Measurements from ENCODE around the gene NAPSA.
"Not testable (repeated sequence)": the region's sequence is repeated elsewhere in the genome, so short reads cannot be mapped to it uniquely, and the experiment has no call there.

The NAPSA gene

DNA sequence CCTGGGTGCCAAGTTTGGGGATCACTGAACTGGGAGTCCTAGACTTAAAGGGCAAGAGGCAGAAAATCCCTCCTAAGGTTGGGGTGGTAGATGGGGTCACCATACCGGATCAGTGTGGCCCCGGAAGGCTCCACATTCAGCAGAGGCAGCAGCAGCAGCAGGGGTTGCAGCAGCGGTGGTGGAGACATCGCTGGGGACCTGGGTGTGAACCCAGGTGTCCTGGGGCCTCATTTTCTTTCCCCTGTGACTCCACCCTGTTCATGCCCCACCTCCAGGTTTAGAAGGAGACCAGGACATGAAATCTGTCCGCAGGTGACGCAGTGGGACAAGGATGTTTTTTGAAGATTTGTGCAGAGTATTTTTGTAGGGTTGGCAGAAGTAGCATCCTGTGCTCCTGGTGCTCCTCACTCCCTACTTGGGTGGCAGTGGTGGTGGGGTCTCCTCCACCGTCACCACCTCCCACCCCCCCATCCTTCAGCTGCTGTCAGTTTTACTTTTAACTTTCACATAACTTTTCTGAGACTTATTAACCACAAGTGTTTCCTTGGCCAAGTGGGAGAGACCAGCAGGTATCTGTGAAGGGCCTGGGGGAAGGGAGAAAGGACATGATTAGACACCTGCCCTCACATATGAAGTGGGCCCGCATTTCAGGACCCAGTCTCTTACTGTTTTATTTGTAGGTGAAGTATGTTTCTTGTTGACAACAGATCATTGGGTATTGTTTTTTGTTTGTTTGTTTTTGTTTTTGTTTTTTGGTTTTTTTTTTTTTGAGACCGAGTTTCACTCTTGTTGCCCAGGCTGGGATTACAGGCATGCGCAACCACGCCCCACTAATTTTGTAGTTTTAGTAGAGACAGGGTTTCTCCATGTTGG lies at the start of gene NAPSA:
Gene NAPSA, minus strand, starts transcription at position 206 of the 873 bp plus-strand sequence. Its CDS starts 18 bp downstream, at position 188.
- no peak for DNase-seq (ENCODE audit: low read depth)

DNA sequence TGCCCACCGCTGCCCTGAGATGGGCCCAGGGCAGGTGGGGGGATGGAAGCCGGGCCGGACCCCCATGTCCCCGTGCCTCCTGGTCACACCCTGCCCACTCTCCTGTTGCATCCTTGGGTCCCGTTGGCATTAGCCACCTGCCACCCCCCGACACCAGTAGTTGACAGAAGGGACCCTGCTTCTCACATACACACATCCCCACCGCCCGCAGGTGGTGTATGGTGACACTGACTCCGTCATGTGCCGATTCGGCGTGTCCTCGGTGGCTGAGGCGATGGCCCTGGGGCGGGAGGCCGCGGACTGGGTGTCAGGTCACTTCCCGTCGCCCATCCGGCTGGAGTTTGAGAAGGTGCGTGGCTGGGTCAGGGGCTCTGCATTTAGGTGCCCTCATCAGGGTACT lies 48.1 kb upstream of the NAPSA start:
- no peak for DNase-seq (ENCODE audit: low read depth)

DNA sequence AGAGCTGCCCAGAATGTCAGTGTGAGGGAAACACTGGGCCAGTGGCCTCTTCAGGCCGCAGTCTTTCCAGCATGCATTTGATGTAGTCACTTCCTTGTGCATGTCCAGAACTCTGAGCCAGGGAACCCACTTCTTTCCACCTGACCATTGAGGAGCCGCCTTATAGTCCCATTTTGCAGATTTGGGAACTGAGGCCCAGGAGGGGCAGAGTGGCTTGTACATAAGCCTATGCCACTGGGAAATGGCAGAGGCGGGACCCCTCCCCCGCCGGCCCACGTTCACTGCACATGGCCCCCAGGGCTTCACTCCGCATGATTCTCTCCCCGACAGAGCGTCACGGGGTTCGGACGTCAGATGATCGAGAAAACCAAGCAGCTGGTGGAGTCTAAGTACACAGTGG lies 47.7 kb upstream of the NAPSA start:
- DNase-seq (ENCODE audit: low read depth): no peak

DNA sequence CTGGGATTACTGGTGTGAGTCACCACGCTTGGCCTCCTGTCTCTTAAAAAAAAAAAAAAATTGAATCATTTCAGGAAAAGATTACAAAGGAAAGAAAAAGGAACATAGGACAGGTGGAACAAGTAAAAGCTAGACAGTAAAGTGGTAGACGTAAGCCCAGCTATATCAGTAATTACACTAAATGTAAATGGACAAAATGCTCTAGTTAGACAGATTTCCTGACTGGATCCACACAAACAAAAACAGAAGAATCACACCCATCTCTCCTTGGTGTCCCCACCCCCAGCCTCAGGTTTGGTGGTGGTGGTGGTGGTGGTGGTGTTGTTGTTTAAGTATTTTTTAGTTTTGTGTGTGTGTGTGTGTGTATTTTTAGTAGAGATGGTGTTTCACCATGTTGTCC lies 47.0 kb upstream of the NAPSA start:
- DNase-seq (ENCODE audit: low read depth): no peak

DNA sequence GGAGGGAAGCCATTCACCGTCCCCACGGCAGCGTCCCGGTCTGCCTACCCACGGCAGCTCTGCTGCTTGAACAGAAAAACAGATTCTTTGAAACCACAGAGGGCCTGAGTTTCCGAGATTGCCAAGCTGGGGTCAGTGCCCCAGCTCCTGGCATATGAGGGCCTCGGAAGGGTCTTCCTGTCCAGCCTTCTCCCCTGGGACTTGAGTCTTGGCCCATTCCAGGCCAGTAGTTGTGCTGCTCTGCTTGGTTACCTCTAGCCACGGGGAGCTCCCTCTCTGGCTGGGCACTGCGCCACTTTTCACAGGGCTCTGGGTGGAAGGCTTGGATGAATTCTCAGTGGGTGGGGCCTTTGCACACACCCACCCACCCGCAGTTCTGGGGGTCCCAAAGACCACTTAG lies 44.7 kb upstream of the NAPSA start:
- DNase-seq (ENCODE audit: low read depth): no peak

DNA sequence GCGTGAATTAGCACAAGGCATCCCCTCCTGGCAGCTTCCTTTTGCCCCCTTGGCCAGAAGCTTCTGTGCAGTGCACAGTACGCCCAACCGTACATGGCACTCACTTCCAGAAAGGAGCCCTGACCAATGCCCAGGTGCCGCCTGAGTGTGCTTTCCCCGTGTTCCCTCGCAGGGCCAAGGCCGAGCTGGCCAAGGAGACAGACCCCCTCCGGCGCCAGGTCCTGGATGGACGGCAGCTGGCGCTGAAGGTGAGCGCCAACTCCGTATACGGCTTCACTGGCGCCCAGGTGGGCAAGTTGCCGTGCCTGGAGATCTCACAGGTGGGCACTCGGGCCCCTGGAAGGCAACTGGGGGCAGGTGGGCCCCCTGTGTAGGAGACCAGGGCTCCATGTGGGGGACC lies 43.9 kb upstream of the NAPSA start:
- DNase-seq (ENCODE audit: low read depth): no peak

DNA sequence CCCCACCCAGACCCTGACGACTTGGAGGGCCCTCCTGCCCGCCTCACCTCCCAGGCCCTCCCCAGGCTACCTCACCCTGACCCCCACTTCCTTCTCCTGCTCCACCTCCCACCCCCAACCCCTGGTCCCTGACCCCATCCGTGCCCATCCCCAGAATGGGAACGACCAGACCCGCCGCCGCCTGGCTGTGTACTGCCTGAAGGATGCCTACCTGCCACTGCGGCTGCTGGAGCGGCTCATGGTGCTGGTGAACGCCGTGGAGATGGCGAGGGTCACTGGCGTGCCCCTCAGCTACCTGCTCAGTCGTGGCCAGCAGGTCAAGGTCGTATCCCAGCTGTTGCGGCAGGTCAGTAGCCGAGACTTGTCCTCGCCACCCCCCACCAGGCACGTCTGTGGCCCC lies 41.4 kb upstream of the NAPSA start:
- DNase-seq (ENCODE audit: low read depth): no peak

DNA sequence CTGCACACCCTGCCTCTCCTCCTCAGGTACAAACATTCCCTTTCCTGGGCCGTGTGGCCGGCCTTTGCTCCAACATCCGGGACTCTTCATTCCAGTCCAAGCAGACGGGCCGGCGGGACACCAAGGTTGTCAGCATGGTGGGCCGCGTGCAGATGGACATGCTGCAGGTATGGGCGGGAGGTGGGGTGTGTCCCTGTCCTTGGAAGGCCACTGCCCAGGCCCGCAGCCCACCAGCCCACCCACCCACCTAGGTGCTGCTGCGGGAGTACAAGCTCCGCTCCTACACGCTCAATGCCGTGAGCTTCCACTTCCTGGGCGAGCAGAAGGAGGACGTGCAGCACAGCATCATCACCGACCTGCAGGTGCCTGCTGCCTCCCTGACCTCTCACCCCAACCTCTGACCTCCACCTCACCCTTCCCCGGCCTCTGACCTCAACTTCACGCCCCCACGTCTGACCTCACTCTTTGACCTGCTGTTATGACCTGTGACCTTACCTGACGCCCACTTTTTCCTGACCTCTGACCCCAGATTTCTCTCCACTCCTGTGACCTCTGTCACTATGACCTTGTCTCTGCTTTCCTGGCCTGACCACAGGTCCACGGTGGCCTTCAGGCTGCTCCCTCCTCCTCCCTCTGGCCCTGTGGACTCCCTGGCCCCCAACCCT lies 40.8 kb upstream of the NAPSA start:
- no peak for DNase-seq (ENCODE audit: low read depth)

DNA sequence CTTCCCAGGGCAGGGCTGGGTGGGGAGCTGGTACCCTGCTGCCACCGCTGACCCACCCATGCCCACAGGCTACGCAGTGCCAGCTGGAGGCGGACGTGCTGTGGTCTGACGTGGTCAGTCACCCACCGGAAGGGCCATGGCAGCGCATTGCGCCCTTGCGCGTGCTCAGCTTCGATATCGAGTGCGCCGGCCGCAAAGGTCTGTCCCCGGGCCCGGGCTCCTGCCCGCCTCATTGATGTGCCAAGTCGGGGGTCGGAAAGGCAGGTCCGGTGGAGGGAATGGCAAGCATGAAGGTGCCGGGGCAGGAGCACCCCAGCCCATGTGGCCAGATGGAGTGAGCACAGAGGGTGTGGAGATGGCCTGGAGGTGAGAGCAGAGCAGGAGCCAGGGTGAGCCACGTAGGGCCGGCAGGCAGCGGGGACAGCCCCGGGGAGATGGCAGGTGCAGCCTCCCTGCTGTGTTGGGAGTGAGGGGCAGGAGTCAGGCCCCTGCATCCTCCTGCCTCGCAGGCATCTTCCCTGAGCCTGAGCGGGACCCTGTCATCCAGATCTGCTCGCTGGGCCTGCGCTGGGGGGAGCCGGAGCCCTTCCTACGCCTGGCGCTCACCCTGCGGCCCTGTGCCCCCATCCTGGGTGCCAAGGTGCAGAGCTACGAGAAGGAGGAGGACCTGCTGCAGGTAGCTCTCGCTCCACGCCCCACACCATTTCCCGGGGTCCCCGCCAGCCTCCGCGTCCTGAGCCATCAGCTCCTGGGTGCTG lies 37.3 kb upstream of the NAPSA start:
- DNase-seq (ENCODE audit: low read depth): no peak

DNA sequence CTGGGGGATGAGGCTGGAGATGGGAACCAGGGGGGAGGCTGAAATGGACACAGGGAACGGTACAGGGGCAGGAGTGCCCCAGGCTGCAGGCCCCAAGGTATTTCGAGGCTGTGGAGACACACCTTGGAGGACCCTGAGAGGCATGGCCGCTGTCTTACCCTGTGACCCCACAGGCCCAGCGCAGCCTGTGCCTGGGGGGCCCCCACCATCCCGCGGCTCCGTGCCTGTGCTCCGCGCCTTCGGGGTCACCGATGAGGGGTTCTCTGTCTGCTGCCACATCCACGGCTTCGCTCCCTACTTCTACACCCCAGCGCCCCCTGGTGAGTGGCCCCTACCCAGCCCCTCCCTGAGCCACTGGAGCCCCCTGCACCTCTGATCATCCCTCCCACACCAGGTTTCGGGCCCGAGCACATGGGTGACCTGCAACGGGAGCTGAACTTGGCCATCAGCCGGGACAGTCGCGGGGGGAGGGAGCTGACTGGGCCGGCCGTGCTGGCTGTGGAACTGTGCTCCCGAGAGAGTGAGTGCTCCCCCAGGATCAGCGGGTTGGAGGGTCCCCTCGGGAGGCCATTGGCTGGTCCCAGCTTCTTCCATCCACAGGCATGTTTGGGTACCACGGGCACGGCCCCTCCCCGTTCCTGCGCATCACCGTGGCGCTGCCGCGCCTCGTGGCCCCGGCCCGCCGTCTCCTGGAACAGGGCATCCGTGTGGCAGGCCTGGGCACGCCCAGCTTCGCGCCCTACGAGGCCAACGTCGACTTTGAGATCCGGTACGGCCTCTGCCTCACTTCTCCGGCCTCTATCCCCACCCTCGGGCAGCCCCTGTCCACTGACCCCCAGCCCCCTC lies 36.4 kb upstream of the NAPSA start:
- no peak for DNase-seq (ENCODE audit: low read depth)

DNA sequence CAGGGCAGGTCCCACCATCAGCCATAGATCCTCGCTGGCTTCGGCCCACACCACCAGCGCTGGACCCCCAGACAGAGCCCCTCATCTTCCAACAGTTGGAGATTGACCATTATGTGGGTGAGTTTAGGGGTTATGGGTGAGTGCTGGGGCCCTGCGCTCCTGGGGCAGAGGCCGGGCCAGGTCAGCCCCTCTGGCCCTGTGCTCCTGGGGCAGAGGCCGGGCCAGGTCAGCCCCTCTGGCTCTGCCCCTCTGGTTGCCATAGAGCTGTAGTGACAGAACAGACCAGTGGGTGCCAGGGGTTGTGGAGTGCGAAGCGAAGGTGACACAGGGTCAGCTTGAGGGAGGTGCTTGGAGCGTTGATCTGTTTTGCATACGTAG lies 33.9 kb upstream of the NAPSA start:
- DNase-seq (ENCODE audit: low read depth): no peak

DNA sequence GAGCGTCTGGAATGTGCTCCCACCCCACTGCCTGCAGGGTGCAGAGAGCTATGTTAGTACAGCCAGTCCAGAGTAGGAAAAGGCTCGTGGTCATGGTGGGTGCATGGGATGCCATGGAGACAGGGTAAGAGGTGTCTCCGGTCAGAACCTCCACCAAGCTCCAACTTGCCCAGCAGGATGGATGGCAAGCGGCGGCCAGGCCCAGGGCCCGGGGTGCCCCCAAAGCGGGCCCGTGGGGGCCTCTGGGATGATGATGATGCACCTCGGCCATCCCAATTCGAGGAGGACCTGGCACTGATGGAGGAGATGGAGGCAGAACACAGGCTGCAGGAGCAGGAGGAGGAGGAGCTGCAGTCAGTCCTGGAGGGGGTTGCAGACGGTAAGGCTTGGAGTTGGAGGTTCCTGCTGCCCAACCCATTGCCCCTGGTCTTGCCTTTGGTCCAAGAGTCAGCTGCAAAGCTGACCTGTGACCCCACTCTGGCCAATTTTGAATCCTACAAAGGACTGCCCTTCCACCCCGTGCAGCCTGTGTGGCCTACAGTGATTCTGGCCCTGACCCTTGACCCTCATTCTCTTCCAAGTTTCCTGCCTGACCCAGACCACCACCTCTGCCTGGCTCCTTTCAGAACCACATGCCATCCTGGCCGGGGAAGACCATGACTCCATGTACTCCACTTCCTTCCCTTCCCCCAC lies 33.4 kb upstream of the NAPSA start:
- no peak for DNase-seq (ENCODE audit: low read depth)

DNA sequence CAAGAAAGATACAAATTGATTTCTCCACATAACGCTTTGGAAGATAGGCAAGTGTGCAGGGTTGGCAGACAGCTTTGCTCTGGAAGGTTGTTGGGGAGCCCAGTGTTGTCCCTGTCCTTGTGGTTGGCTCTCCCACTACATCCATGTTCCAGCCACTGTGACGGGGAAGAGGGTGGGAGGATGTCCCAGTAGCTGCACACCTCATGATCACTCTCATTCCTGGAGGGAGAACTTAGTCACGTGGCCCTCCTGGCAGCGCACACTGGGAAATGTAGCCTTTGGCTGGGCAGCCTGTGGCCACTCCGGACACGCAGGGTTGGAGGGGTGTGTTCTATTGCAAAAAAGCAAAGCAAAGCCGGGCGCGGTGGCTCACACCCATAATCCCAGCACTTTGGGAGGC lies 28.6 kb upstream of the NAPSA start:
- DNase-seq (ENCODE audit: low read depth): no peak

DNA sequence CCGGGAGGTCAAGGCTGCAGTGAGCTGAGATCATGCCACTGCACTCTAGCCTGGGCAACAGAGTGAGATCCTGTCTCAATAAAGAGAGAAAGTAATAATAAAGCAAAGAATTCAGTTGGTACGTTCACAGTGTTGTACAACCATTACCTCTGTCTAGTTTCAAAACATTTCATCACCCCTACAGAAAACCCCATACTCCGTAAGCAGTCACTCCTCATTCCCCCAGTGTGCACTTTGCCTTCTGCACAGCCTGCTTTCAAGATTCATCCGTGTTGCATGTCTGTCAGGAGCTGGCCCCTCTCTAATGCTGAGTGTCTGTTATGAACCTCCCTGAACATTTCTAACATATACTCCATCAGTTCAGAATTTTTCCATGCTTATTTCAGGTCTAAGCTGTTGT lies 28.1 kb upstream of the NAPSA start:
- no peak for DNase-seq (ENCODE audit: low read depth)

DNA sequence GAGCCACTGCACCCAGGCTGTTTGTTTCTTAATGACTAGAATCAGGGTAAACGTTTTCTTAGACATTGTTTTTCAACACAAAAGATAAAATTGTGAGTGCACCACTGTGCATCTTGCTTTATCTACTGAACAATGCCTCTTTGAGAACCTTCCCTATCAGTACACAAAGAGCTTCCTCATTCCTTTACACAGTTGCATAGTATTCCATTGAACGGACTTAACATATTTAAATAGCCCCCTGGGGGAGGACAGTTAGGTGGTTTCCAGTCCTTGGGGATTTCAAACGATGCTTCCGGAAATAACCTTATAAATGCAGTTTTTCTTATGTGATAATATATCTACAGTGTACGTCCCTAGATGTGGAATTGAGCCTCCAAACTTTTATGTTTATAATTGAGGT lies 27.3 kb upstream of the NAPSA start:
- no peak for DNase-seq (ENCODE audit: low read depth)

DNA sequence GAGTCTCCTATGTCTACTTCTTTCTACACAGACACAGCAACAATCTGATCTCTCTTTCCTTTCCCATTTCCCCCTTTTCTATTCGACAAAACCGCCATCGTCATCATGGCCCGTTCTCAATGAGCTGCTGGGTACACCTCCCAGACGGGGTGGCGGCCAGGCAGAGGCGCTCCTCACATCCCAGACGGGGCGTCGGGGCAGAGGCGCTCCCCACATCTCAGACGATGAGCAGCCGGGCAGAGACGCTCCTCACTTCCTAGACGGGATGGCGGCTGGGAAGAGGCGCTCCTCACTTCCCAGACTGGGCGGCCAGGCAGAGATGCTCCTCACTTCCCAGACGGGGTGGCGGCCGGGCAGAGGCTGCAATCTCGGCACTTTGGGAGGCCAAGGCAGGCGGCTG lies 25.5 kb upstream of the NAPSA start:
- DNase-seq (ENCODE audit: low read depth): not testable (repeated sequence)

DNA sequence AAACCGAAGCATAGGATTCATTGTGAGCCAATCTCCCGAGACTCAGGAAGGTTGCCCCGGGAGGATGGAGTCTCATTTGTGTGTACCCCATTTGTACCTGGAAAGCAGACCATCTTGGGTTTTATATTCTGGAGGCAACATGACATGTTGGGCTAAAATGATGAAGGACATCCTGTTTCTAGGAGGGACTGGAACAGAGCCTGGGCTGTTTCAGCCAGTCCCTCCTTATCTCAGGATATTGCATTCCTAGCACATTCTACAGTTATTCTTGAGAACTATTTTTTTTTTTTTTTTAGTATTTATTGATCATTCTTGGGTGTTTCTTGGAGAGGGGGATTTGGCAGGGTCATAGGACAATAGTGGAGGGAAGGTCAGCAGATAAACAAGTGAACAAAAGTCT lies 24.9 kb upstream of the NAPSA start:
- DNase-seq (ENCODE audit: low read depth): not testable (repeated sequence)

DNA sequence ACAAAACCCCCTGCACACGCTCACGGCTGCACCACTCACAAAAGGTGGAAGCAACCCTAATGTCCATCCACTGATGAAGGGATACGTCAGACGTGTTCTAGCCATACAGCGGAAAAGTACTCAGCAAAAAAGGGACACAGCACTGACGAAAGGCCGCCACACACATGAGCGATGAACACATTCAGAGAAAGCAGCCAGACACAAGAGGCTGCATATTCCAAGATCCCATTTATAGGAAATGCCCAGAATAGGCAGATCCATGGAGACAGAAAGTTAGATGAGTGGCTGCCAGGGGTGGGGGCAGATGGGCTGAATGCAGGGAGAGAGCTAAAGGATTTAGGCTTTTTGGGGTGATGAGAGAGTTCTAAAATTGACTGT lies 22.4 kb upstream of the NAPSA start:
- DNase-seq (ENCODE audit: low read depth): no peak

DNA sequence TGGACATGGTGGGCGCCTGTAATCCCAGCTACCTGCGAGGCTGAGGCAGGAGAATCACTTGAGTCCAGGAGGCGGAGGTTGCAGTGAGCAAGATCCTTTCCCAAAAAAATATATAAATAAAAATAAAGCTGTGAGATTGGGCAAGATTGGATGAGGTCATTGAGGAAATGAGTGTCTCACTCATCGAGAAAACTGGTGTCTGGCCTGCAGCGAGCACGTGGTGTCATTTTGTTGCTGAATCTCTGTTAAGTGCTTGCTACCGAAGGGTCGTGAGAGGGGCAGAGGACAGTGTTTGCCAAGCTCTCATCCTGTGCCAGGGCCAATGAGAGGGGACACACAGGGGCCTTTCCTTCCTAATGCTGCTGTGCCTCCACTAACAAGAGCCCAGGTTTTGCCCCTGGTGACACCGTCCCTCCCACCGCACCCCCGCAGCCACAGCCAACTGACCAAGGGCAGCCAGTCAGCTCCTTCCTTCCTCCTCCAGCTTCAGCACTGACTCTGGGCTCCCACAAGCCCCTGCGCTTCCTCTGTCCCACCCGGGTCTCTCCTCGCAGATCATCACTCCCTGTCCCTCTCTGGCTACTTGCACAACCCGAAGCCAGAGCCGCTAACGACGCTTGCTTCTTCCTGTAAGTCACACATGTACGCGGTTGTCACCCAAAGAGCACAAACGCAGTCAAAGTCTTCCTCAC lies 21.9 kb upstream of the NAPSA start:
- no peak for DNase-seq (ENCODE audit: low read depth)

DNA sequence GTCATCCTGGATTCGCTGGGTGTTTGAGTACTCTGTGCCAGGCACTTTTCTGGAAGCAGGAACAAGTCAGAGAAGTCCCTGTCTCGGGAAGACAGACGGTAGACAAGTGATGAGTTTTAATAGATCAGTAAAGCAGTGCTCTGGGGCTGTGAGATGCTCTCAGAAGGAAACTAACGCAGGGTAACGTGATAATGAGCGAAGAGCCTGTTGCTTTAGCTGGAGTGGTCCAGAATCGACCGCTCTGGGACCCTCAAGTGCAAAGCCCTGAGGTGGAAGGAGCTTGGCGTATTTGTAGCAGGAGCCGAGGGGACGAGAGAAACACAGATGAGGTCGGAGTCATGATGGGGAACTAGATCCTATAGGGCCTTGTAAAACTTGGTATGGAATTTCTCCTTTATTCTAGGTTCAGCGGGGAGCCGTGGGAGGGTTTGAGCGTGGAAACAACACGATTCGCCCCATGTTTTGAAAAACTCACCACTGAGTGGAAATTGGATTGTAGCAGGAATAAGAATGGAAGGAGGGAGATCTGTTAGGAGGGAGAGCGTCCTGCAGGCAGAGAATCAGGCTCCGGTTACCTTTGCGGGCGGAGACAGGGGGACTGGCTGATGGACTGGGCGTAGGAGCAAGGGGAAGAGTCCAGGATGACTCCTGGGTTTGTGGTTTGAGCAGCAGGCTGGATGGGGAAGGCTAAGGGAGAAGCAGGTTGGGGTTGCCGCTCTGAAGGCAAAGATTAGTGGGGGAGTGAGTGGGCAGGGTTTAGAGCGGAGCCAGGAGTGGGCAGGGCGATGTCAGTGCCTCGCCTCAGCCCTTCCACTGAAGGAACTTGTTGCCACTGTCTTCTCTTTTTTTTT lies 19.5 kb upstream of the NAPSA start:
- peak; percentile 11 for DNase-seq (ENCODE audit: low read depth)

All from HS-27A (cell line).